Tibial nerve (tissue), 4 donors: ENCODE measurements around the gene SRPK2. TPM values are rescaled to one million over a fixed set of nuclear protein-coding genes. Genes with fewer than 3 reads are reported as not detected.

ENCODE experiments used
- DNase-seq, 2 donors: peaks; one replicate each; pipeline ENCODE4 v3.0.0-alpha.2; 2019; ENCODE audit warnings: low spot score in 2 of 2
- H3K27ac ChIP-seq, 4 donors: fragments of 200-600 bp; sonication (generic) in 3 of 4; one replicate each; pipeline ENCODE4 v1.5.1; 2017 to 2019; ENCODE audit warnings: mild to moderate bottlenecking in 1 of 4
- H3K27me3 ChIP-seq, 2 donors: fragments of 200-600 bp; sonication (generic) in 1 of 2; one replicate each; pipeline versions ENCODE4 v1.5.1 to v1.6.0; 2017 to 2019
- H3K36me3 ChIP-seq, 3 donors: fragments of 200-600 bp; sonication (generic); one replicate each; pipeline ENCODE4 v1.5.1; 2018 to 2019
- H3K4me1 ChIP-seq, 4 donors: fragments of 200-600 bp; sonication (generic) in 3 of 4; one replicate each; pipeline ENCODE4 v1.5.1; 2017 to 2019
- H3K4me3 ChIP-seq, 4 donors: fragments of 200-600 bp; sonication (generic) in 3 of 4; one replicate each; pipeline ENCODE4 v1.5.1; 2017 to 2019; ENCODE audit warnings: mild to moderate bottlenecking in 1 of 4, moderate library complexity in 1 of 4
- H3K9me3 ChIP-seq, 4 donors: fragments of 200-600 bp; sonication (generic) in 3 of 4; one replicate each; pipeline ENCODE4 v1.5.1; 2017 to 2019
- CTCF ChIP-seq, 5 experiments: fragments of 200-600 bp in 3 of 5; fragments of 450-650 bp in 2 of 5; sonication (generic) in 3 of 5; IDR thresholded peaks; one replicate each; pipeline ENCODE4 v1.5.1; 2016 to 2019; ENCODE audit warnings: antibody characterized with exemption in 5 of 5, mild to moderate bottlenecking in 3 of 5, moderate library complexity in 2 of 5
- EP300 ChIP-seq, 2 donors: sonication (generic); formaldehyde crosslinking; IDR thresholded peaks; one replicate each; pipeline ENCODE4 v1.6.1; 2017; ENCODE audit warnings: antibody characterized with exemption in 2 of 2, mild to moderate bottlenecking in 1 of 2
- POLR2A ChIP-seq, 2 donors: fragments of 450-650 bp; IDR thresholded peaks; one replicate each; pipeline ENCODE4 v1.6.1; 2017; ENCODE audit warnings: antibody characterized with exemption in 2 of 2, mild to moderate bottlenecking in 2 of 2, moderate library complexity in 2 of 2
- WGBS, 2 donors: methylation state at CpG; one replicate each; pipeline ENCODE4 v1.1.5; 2018; 5-methylcytosine and 5-hydroxymethylcytosine counted together
- total RNA-seq, 4 donors: library from RNA; depleted of rRNA; stranded (reverse); fragments of >200 nt; gene quantifications; one replicate each; pipeline ENCODE4 v1.1.0, GENCODE V29; 2016

Gene SRPK2
- total RNA-seq, 4 donors from 2014 or later, result 54.1 to 94.4 (median 61.9) TPM

- TF ChIP-seq POLR2A (IDR thresholded peaks at IDR 0.05) (no peak), EP300 (IDR thresholded peaks at IDR 0.05) (no peak), CTCF (IDR thresholded peaks at IDR 0.05) (no peak)
- Histone ChIP-seq H3K4me3 (no peak overlapping the region), H3K27ac (peak overlapping the region in 2 of 4 donors; percentile 40 to 57), H3K36me3 (no peaks in the 10 kb centered on the region), H3K9me3 (no peaks in the 10 kb centered on the region), H3K27me3 (no peaks in the 10 kb centered on the region), H3K4me1 (peaks cover 0 to 36% (median 14%) of the 10 kb centered on the region in 4 donors)
- no peak for DNase-seq
- WGBS, 2 donors, result 37 to 45% methylated on average over 3 of the region's 3 CpGs
These were observed 178.9 kb downstream of the SRPK2 start for GRCh38 chr7:105209870-105210269.

GRCh38 chr7:105209433-105209832, 179.3 kb downstream of the SRPK2 start:
- 76 to 88% methylated on average over 1 of the region's 1 CpG for WGBS, 2 donors
- no peak for DNase-seq
- no peaks in the 10 kb centered on the region for H3K36me3 ChIP-seq
- H3K4me1 ChIP-seq, result peaks cover 0 to 40% (median 14%) of the 10 kb centered on the region in 4 donors
- H3K27ac ChIP-seq, result peak overlapping the region in 1 of 4 donors; percentile 51
- no peaks in the 10 kb centered on the region for H3K27me3 ChIP-seq
- TF ChIP-seq CTCF (IDR thresholded peaks at IDR 0.05), result no peak
- no peak for TF ChIP-seq EP300 (IDR thresholded peaks at IDR 0.05)
- TF ChIP-seq POLR2A (IDR thresholded peaks at IDR 0.05), result no peak
- H3K4me3 ChIP-seq, result no peak overlapping the region
- H3K9me3 ChIP-seq, result no peaks in the 10 kb centered on the region

DNA sequence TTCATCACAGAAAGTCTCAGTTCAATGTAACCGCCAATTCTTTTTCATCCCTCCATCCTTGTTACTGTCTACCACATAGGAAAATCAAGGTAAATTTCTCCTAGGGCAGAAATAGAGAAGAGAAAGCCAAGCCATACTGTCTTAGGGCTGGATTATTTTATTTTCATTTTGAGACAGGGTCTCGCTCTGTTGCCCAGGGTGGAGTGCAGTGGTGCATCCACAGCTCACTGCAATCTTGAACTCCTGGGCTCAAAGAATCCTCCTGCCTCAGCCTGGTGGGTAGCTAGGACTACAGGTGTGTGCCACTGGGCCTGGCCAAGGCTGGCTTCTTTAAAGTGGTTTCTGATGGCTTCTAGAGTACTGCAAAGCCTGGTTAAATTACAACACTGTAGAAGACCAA, 181.7 kb downstream of the SRPK2 start:
- no peak for TF ChIP-seq CTCF (IDR thresholded peaks at IDR 0.05)
- no peak for TF ChIP-seq POLR2A (IDR thresholded peaks at IDR 0.05)
- TF ChIP-seq EP300 (IDR thresholded peaks at IDR 0.05), result no peak
- Histone ChIP-seq H3K9me3 (no peaks in the 10 kb centered on the region), H3K4me3 (no peak overlapping the region), H3K27ac (no peak overlapping the region), H3K4me1 (peaks cover 0 to 41% (median 14%) of the 10 kb centered on the region in 4 donors), H3K27me3 (no peaks in the 10 kb centered on the region), H3K36me3 (peaks cover 0 to 5% (median 0%) of the 10 kb centered on the region in 3 donors)
- no peak for DNase-seq
- 93 to 100% methylated on average over 2 of the region's 2 CpGs for WGBS, 2 donors

- TF ChIP-seq CTCF (IDR thresholded peaks at IDR 0.05), result no peak
- no peak for TF ChIP-seq POLR2A (IDR thresholded peaks at IDR 0.05)
- TF ChIP-seq EP300 (IDR thresholded peaks at IDR 0.05), result no peak
- WGBS, 2 donors, result 56 to 64% methylated on average over 7 of the region's 7 CpGs
- H3K9me3 ChIP-seq, result no peaks in the 10 kb centered on the region
- no peak overlapping the region for H3K4me3 ChIP-seq
- no peaks in the 10 kb centered on the region for H3K27me3 ChIP-seq
- H3K4me1 ChIP-seq, result peaks cover 0 to 32% (median 10%) of the 10 kb centered on the region in 4 donors
- no peak for DNase-seq
- peak overlapping the region in 1 of 4 donors; percentile 53 for H3K27ac ChIP-seq
- peaks cover 0 to 6% (median 5%) of the 10 kb centered on the region in 3 donors for H3K36me3 ChIP-seq
These were observed 183.0 kb downstream of the SRPK2 start for GRCh38 chr7:105205592-105206237.

GRCh38 chr7:105204953-105205352, 183.8 kb downstream of the SRPK2 start:
- Histone ChIP-seq H3K36me3 (peaks cover 0 to 6% (median 5%) of the 10 kb centered on the region in 3 donors), H3K4me1 (peaks cover 0 to 25% (median 4%) of the 10 kb centered on the region in 4 donors), H3K27ac (peak overlapping the region in 2 of 4 donors; percentile 53 to 70), H3K27me3 (no peaks in the 10 kb centered on the region), H3K9me3 (no peaks in the 10 kb centered on the region), H3K4me3 (no peak overlapping the region)
- TF ChIP-seq EP300 (IDR thresholded peaks at IDR 0.05), result no peak
- TF ChIP-seq CTCF (IDR thresholded peaks at IDR 0.05), result no peak
- TF ChIP-seq POLR2A (IDR thresholded peaks at IDR 0.05), result no peak
- DNase-seq, result no peak
- 83 to 88% methylated on average over 2 of the region's 2 CpGs for WGBS, 2 donors
